A549 (cell line): ENCODE measurements around the gene TMEM205. TPM values are rescaled to one million over a fixed set of nuclear protein-coding genes. Genes with fewer than 3 reads are reported as not detected.

Source experiments
- ATAC-seq, 2 experiments: fragments of 200-7000 bp in 1 of 2; fragments of >200 bp in 1 of 2; cut with Nextera tagmentation in 1 of 2; cut with Tn5 transposase in 1 of 2; 3 replicates each; pipeline versions ENCODE4 v1.8.0 to v1.9.1; 2018 to 2020; ENCODE audit warnings: mild to moderate bottlenecking in 1 of 2, moderate library complexity in 1 of 2
- CTCF ChIA-PET: fragments of 300-600 bp; sonication (Branson Sonifier 250); formaldehyde crosslinking; extraction: SDS; loops from one replicate; lab custom pipeline; 2021; ENCODE audit warnings: antibody characterized with exemption, inconsistent platforms; lab: Yijun Ruan, JAX
- POLR2A ChIA-PET: fragments of 350-600 bp; formaldehyde crosslinking; extraction: SDS; loops from one replicate; lab custom pipeline; 2021; ENCODE audit warnings: antibody characterized with exemption, inconsistent platforms; lab: Yijun Ruan, JAX
- DNase-seq, 2 experiments: peaks; one replicate each; pipeline versions ENCODE4 v3.0.0 to v3.0.0-alpha.2; 2011 to 2016; ENCODE audit warnings: low read depth in 1 of 2, low spot score in 1 of 2
- FAIRE-seq: peaks from 2 replicates; lab custom pipeline; 2011; peaks lifted over from hg19 to GRCh38; lab: Jason Lieb, UNC
- H3K27ac ChIP-seq, 2 experiments: fragments of >200 bp; sonication (Bioruptor Twin); formaldehyde crosslinking; 3 replicates each; pipeline ENCODE4 v1.5.1; 2016 to 2017
- H3K4me1 ChIP-seq: fragments of >200 bp; sonication (Bioruptor Twin); formaldehyde crosslinking; 3 replicates; pipeline ENCODE4 v1.6.1; 2016
- H3K4me2 ChIP-seq: fragments of >200 bp; sonication (Bioruptor Twin); formaldehyde crosslinking; 3 replicates; pipeline ENCODE4 v1.6.1; 2016
- H3K4me3 ChIP-seq: fragments of >200 bp; sonication (Bioruptor Twin); formaldehyde crosslinking; 3 replicates; pipeline ENCODE4 v1.5.1; 2016
- H3K9me3 ChIP-seq: fragments of >200 bp; sonication (Bioruptor Twin); formaldehyde crosslinking; 3 replicates; pipeline ENCODE4 v1.6.1; 2016
- ATOH8 ChIP-seq: fragments of 250-450 bp; sonication (Bioruptor Pico); IDR thresholded peaks from 2 replicates; pipeline ENCODE4 v1.5.0; 2020; ENCODE audit warnings: low read depth, mild to moderate bottlenecking, moderate library complexity
- CBX2 ChIP-seq: fragments of 200-600 bp; sonication (generic); IDR thresholded peaks from 2 replicates; pipeline ENCODE4 v1.6.1; 2016; ENCODE audit warnings: low read depth, mild to moderate bottlenecking, borderline replicate concordance
- E2F6 ChIP-seq: IDR thresholded peaks from 2 replicates; pipeline ENCODE4 v1.6.1; 2012; ENCODE audit warnings: low read depth, borderline replicate concordance
- EHF ChIP-seq: fragments of 250-450 bp; sonication (Bioruptor Pico); IDR thresholded peaks from 2 replicates; pipeline ENCODE4 v1.5.0; 2020; ENCODE audit warnings: mild to moderate bottlenecking
- ELK1 ChIP-seq: fragments of 150-350 bp; IDR thresholded peaks from 2 replicates; pipeline ENCODE4 v1.6.1; 2014; ENCODE audit warnings: low read depth, mild to moderate bottlenecking, low read length
- GATA3 ChIP-seq: IDR thresholded peaks from 2 replicates; pipeline ENCODE4 v1.6.1; 2012; ENCODE audit warnings: borderline replicate concordance
- HDAC2 ChIP-seq: fragments of 200-600 bp; sonication (generic); IDR thresholded peaks from 2 replicates; pipeline ENCODE4 v1.6.1; 2016
- HEYL ChIP-seq: fragments of 250-450 bp; sonication (Bioruptor Pico); IDR thresholded peaks from 2 replicates; pipeline ENCODE4 v1.8.0; 2021; ENCODE audit warnings: mild to moderate bottlenecking, moderate library complexity
- KDM1A ChIP-seq: fragments of 200-600 bp; sonication (generic); IDR thresholded peaks from 2 replicates; pipeline ENCODE4 v1.6.1; 2016; ENCODE audit warnings: low read depth, mild to moderate bottlenecking
- MYC ChIP-seq: IDR thresholded peaks from 2 replicates; pipeline ENCODE4 v1.6.1; 2012; ENCODE audit warnings: mild to moderate bottlenecking, inconsistent platforms, low read length, improper control_type of control experiment, borderline replicate concordance
- PHF8 ChIP-seq: fragments of 200-600 bp; sonication (generic); IDR thresholded peaks from 2 replicates; pipeline ENCODE4 v1.6.1; 2016; ENCODE audit warnings: low read depth, mild to moderate bottlenecking, antibody characterized with exemption, moderate library complexity, borderline replicate concordance
- POLR2AphosphoS2 ChIP-seq: conservative IDR thresholded peaks from 2 replicates; pipeline ENCODE4 v1.6.1; 2012; ENCODE audit warnings: low read length, improper control_type of control experiment, inconsistent platforms
- RFX5 ChIP-seq: fragments of 450-650 bp; IDR thresholded peaks from 2 replicates; pipeline ENCODE4 v1.7.1; 2014; ENCODE audit warnings: antibody characterized with exemption, mild to moderate bottlenecking, moderate library complexity
- TP53 ChIP-seq: fragments of 250-450 bp; sonication (Bioruptor Pico); IDR thresholded peaks from 2 replicates; pipeline ENCODE4 v1.5.0; 2021; ENCODE audit warnings: mild to moderate bottlenecking, moderate library complexity
- ZNF302 ChIP-seq: fragments of 250-450 bp; sonication (Bioruptor Pico); IDR thresholded peaks from 2 replicates; pipeline ENCODE4 v1.9.0; 2021; ENCODE audit warnings: inconsistent platforms, mild to moderate bottlenecking, moderate library complexity
- WGBS: methylation state at CpG from one replicate; pipeline ENCODE4 v1.1.6; 2017; ENCODE audit errors: missing lambda C conversion rate; 5-methylcytosine and 5-hydroxymethylcytosine counted together
- polyA plus RNA-seq, 4 experiments: library from polyadenylated mRNA; depleted of rRNA in 3 of 4; stranded (reverse); fragments of >200 nt; fragmentation: RNase III in 1 of 4; extraction: RNeasy Plus Mini Kit Qiagen cat#74134 plus additional on column Dnase treatment in 1 of 4; gene quantifications; 2 replicates in 3 of 4; 3 replicates in 1 of 4; pipeline ENCODE4 v1.2.3, GENCODE V29; 2011 to 2017
- TF ChIP-seq, protein P1 (sequence below): IDR thresholded peaks from 2 replicates; pipeline ENCODE4 v1.6.1; 2012
- TF ChIP-seq, protein P2 (sequence below): fragments of >200 bp; sonication (Bioruptor Twin); formaldehyde crosslinking; IDR thresholded peaks from 2 replicates; pipeline ENCODE4 v1.6.1; 2016
- TF ChIP-seq, protein P3 (sequence below): fragments of 450-650 bp; IDR thresholded peaks from 2 replicates; pipeline ENCODE4 v1.6.1; 2014; ENCODE audit warnings: antibody characterized with exemption
- TF ChIP-seq, protein P4 (sequence below): fragments of 250-450 bp; sonication (Bioruptor Pico); IDR thresholded peaks from 2 replicates; pipeline ENCODE4 v1.5.0; 2021; ENCODE audit warnings: mild to moderate bottlenecking, moderate library complexity, borderline replicate concordance
- TF ChIP-seq, protein P5 (sequence below): fragments of >200 bp; sonication (Bioruptor Twin); formaldehyde crosslinking; IDR thresholded peaks from 3 replicates; pipeline ENCODE4 v1.5.1; 2016

TMEM205 gene
- polyA plus RNA-seq, 2 of the 4 experiments (the other 2 are of a cell fraction): 91.6 to 183 TPM

- CTCF ChIA-PET: interaction anchor here (0.9 kb wide), 1 partner anchor 175 kb away, joined by 3 read pairs; no protein-coding TSS in a partner anchor
- no peak for ATAC-seq
- 74% methylated on average over 11 of the region's 11 CpGs for WGBS
- POLR2A ChIA-PET: no interaction called here
- no peak overlapping the region for H3K4me2 ChIP-seq
- TF ChIP-seq HDAC2: no peak
- TF ChIP-seq HEYL (CRISPR knock-in tag): no peak
- no peak for TF ChIP-seq ELK1
- TF ChIP-seq ZNF302 (CRISPR knock-in tag): no peak
- TF ChIP-seq, protein P1, sequence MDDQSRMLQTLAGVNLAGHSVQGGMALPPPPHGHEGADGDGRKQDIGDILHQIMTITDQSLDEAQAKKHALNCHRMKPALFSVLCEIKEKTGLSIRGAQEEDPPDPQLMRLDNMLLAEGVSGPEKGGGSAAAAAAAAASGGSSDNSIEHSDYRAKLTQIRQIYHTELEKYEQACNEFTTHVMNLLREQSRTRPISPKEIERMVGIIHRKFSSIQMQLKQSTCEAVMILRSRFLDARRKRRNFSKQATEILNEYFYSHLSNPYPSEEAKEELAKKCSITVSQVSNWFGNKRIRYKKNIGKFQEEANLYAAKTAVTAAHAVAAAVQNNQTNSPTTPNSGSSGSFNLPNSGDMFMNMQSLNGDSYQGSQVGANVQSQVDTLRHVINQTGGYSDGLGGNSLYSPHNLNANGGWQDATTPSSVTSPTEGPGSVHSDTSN: no peak
- TF ChIP-seq, all 56 proteins: peak for 0
- Histone ChIP-seq H3K4me1 (peaks cover 5% of the 10 kb centered on the region; the same call in 1 of the 3 replicates), H3K4me3 (no peak overlapping the region), H3K27ac (no peak overlapping the region), H3K9me3 (no peaks in the 10 kb centered on the region)
- FAIRE-seq (no peak), DNase-seq (no peak)
Observed at GRCh38 chr19:11300811-11301120, 45.3 kb downstream of the TMEM205 start.

GRCh38 chr19:11299946-11300810 lies 45.9 kb downstream of the TMEM205 start:
- FAIRE-seq (no peak), ATAC-seq (no peak; a peak in 1 of 6 replicates), DNase-seq (no peak)
- TF ChIP-seq CBX2 (no peak), MYC (no peak), KDM1A (no peak), PHF8 (no peak), EHF (CRISPR knock-in tag) (no peak), HDAC2 (no peak), TP53 (CRISPR knock-in tag) (no peak), POLR2AphosphoS2 (no peak), ATOH8 (CRISPR knock-in tag) (no peak), E2F6 (no peak), ZNF302 (CRISPR knock-in tag) (no peak), RFX5 (no peak), GATA3 (no peak)
- TF ChIP-seq, protein P2, sequence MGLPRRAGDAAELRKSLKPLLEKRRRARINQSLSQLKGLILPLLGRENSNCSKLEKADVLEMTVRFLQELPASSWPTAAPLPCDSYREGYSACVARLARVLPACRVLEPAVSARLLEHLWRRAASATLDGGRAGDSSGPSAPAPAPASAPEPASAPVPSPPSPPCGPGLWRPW: no peak
- TF ChIP-seq, protein P3, sequence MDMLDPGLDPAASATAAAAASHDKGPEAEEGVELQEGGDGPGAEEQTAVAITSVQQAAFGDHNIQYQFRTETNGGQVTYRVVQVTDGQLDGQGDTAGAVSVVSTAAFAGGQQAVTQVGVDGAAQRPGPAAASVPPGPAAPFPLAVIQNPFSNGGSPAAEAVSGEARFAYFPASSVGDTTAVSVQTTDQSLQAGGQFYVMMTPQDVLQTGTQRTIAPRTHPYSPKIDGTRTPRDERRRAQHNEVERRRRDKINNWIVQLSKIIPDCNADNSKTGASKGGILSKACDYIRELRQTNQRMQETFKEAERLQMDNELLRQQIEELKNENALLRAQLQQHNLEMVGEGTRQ: no peak
- TF ChIP-seq, protein P4, sequence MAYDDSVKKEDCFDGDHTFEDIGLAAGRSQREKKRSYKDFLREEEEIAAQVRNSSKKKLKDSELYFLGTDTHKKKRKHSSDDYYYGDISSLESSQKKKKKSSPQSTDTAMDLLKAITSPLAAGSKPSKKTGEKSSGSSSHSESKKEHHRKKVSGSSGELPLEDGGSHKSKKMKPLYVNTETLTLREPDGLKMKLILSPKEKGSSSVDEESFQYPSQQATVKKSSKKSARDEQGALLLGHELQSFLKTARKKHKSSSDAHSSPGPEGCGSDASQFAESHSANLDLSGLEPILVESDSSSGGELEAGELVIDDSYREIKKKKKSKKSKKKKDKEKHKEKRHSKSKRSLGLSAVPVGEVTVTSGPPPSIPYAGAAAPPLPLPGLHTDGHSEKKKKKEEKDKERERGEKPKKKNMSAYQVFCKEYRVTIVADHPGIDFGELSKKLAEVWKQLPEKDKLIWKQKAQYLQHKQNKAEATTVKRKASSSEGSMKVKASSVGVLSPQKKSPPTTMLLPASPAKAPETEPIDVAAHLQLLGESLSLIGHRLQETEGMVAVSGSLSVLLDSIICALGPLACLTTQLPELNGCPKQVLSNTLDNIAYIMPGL (CRISPR knock-in tag): no peak
- TF ChIP-seq, protein P5, sequence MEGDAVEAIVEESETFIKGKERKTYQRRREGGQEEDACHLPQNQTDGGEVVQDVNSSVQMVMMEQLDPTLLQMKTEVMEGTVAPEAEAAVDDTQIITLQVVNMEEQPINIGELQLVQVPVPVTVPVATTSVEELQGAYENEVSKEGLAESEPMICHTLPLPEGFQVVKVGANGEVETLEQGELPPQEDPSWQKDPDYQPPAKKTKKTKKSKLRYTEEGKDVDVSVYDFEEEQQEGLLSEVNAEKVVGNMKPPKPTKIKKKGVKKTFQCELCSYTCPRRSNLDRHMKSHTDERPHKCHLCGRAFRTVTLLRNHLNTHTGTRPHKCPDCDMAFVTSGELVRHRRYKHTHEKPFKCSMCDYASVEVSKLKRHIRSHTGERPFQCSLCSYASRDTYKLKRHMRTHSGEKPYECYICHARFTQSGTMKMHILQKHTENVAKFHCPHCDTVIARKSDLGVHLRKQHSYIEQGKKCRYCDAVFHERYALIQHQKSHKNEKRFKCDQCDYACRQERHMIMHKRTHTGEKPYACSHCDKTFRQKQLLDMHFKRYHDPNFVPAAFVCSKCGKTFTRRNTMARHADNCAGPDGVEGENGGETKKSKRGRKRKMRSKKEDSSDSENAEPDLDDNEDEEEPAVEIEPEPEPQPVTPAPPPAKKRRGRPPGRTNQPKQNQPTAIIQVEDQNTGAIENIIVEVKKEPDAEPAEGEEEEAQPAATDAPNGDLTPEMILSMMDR: no peak
- no peaks in the 10 kb centered on the region for H3K9me3 ChIP-seq
- H3K4me3 ChIP-seq: no peak overlapping the region
- no peak overlapping the region for H3K27ac ChIP-seq
- WGBS: 78% methylated on average over 8 of the region's 8 CpGs
- H3K4me1 ChIP-seq: peaks cover 5% of the 10 kb centered on the region; the same call in 1 of the 3 replicates
- ChIA-PET POLR2A (no interaction called here), CTCF (interaction anchor here (0.9 kb wide), 1 partner anchor 146 kb away, joined by 4 read pairs; no protein-coding TSS in a partner anchor)
- no peak overlapping the region for H3K4me2 ChIP-seq
